IMR-90 (cell line): Measurements from ENCODE around the gene PPP1R12B. TPM values are rescaled to one million over a fixed set of nuclear protein-coding genes. Genes with fewer than 3 reads are reported as not detected.

Source experiments
- ATAC-seq: fragments of 200-7000 bp; cut with Tn5 transposase; 2 replicates; pipeline ENCODE4 v1.9.1; 2020; ENCODE audit warnings: low read depth, mild to moderate bottlenecking, moderate library complexity
- BruUV-seq: library from RNA; stranded (reverse); fragments of 400-500 nt; replicated peaks from 2 replicates; lab custom pipeline; 2021; lab: Mats Ljungman, UMichigan
- CTCF ChIA-PET: fragments of 300-600 bp; formaldehyde crosslinking; extraction: SDS; loops from one replicate; lab custom pipeline; 2021; ENCODE audit warnings: antibody characterized with exemption; lab: Yijun Ruan, JAX
- POLR2A ChIA-PET: fragments of 300-600 bp; sonication (Branson Sonifier 250); formaldehyde crosslinking; loops from one replicate; lab custom pipeline; 2022; ENCODE audit warnings: antibody characterized with exemption; ENCODE audit not compliant: unreplicated experiment; lab: Charles Lee
- DNase-seq: peaks from one replicate; pipeline ENCODE4 v3.0.0; 2013
- H2AFZ ChIP-seq: replicated peaks from 2 replicates; pipeline ENCODE3; 2013; ENCODE audit warnings: low read length, mild to moderate bottlenecking; ENCODE audit not compliant: poor library complexity
- H2AK5ac ChIP-seq: 2 replicates; pipeline ENCODE4 v1.6.1; 2013; ENCODE audit warnings: low read depth, low read length, inconsistent platforms
- H2AK9ac ChIP-seq: replicated peaks from 2 replicates; pipeline ENCODE3; 2013; ENCODE audit warnings: mild to moderate bottlenecking, low read depth, low read length, moderate library complexity; ENCODE audit not compliant: poor library complexity
- H2BK120ac ChIP-seq: 2 replicates; pipeline ENCODE4 v1.6.1; 2013; ENCODE audit warnings: low read depth, low read length, inconsistent platforms
- H2BK15ac ChIP-seq: 3 replicates; pipeline ENCODE4 v1.6.1; 2013; ENCODE audit warnings: low read depth, low read length, inconsistent platforms
- H2BK20ac ChIP-seq: 2 replicates; pipeline ENCODE4 v1.6.1; 2013; ENCODE audit warnings: low read depth, mild to moderate bottlenecking, inconsistent platforms, low read length, moderate library complexity
- H2BK5ac ChIP-seq: 2 replicates; pipeline ENCODE4 v1.6.1; 2013; ENCODE audit warnings: mild to moderate bottlenecking, low read depth, low read length, inconsistent platforms; ENCODE audit not compliant: poor library complexity, severe bottlenecking
- H3K14ac ChIP-seq: replicated peaks from 2 replicates; pipeline ENCODE4 v1.6.1; 2013; ENCODE audit warnings: low read depth, low read length, inconsistent platforms
- H3K18ac ChIP-seq: 2 replicates; pipeline ENCODE4 v1.6.1; 2013; ENCODE audit warnings: low read depth, low read length, control low read depth
- H3K23ac ChIP-seq: 2 replicates; pipeline ENCODE4 v1.6.1; 2013; ENCODE audit warnings: low read depth, low read length, inconsistent platforms
- H3K27ac ChIP-seq: 2 replicates; pipeline ENCODE4 v1.5.1; 2013; ENCODE audit warnings: mild to moderate bottlenecking, control low read depth, low read length; ENCODE audit not compliant: insufficient read depth
- H3K27me3 ChIP-seq: 2 replicates; pipeline ENCODE4 v1.6.1; 2013; ENCODE audit warnings: low read length; ENCODE audit not compliant: control insufficient read depth, insufficient read depth
- H3K36me3 ChIP-seq: 2 replicates; pipeline ENCODE4 v1.6.1; 2013; ENCODE audit warnings: low read length, mixed read lengths; ENCODE audit not compliant: control insufficient read depth, insufficient read depth
- H3K4ac ChIP-seq: 2 replicates; pipeline ENCODE4 v1.6.1; 2013; ENCODE audit warnings: low read depth, low read length, inconsistent platforms
- H3K4me1 ChIP-seq: 2 replicates; pipeline ENCODE4 v1.6.1; 2013; ENCODE audit warnings: low read length, mixed read lengths; ENCODE audit not compliant: control insufficient read depth, insufficient read depth
- H3K4me2 ChIP-seq: 2 replicates; pipeline ENCODE4 v1.6.1; 2013; ENCODE audit warnings: low read depth, mild to moderate bottlenecking, control low read depth, low read length, moderate library complexity
- H3K4me3 ChIP-seq: 2 replicates; pipeline ENCODE4 v1.5.1; 2013; ENCODE audit warnings: low read depth, mild to moderate bottlenecking, control low read depth, low read length, moderate library complexity; ENCODE audit not compliant: insufficient read depth
- H3K56ac ChIP-seq: 2 replicates; pipeline ENCODE4 v1.6.1; 2013; ENCODE audit warnings: low read length, inconsistent platforms; ENCODE audit not compliant: insufficient read depth; ENCODE audit errors: extremely low read depth
- H3K79me1 ChIP-seq, 2 experiments: 2 replicates each; pipeline ENCODE4 v1.6.1; 2013; ENCODE audit warnings: low read length in 2 of 2, inconsistent platforms in 1 of 2, low read depth in 1 of 2
- H3K9ac ChIP-seq: 2 replicates; pipeline ENCODE4 v1.6.1; 2013; ENCODE audit warnings: low read depth, low read length, control low read depth
- H3K9me1 ChIP-seq: 2 replicates; pipeline ENCODE4 v1.6.1; 2013; ENCODE audit warnings: low read length, inconsistent platforms; ENCODE audit not compliant: insufficient read depth
- H3K9me3 ChIP-seq: 2 replicates; pipeline ENCODE4 v1.6.1; 2013; ENCODE audit warnings: low read length; ENCODE audit not compliant: control insufficient read depth, insufficient read depth
- H4K20me1 ChIP-seq: 2 replicates; pipeline ENCODE4 v1.6.1; 2013; ENCODE audit warnings: low read length, inconsistent platforms; ENCODE audit not compliant: insufficient read depth
- H4K5ac ChIP-seq: 2 replicates; pipeline ENCODE4 v1.6.1; 2013; ENCODE audit warnings: mild to moderate bottlenecking, low read depth, low read length, control low read depth
- H4K8ac ChIP-seq, 2 experiments: 2 replicates each; pipeline ENCODE4 v1.6.1; 2013; ENCODE audit warnings: low read depth in 2 of 2, low read length in 2 of 2, control low read depth in 1 of 2, inconsistent platforms in 1 of 2
- H4K91ac ChIP-seq: 2 replicates; pipeline ENCODE4 v1.6.1; 2013; ENCODE audit warnings: low read depth, low read length, inconsistent platforms; ENCODE audit not compliant: insufficient read depth
- BHLHE40 ChIP-seq: fragments of 150-350 bp; IDR thresholded peaks from 2 replicates; pipeline ENCODE4 v1.6.1; 2016; ENCODE audit warnings: mild to moderate bottlenecking, low read depth, low read length
- CEBPB ChIP-seq: IDR thresholded peaks from 2 replicates; pipeline ENCODE4 v1.6.1; 2012; ENCODE audit warnings: low read depth, low read length, improper control_type of control experiment
- CHD1 ChIP-seq: IDR thresholded peaks from 2 replicates; pipeline ENCODE4 v1.6.1; 2012; ENCODE audit warnings: low read depth, low read length, improper control_type of control experiment
- CTCF ChIP-seq: conservative IDR thresholded peaks from 2 replicates; pipeline ENCODE4 v1.5.1; 2012; ENCODE audit warnings: mild to moderate bottlenecking, low read depth, low read length, improper control_type of control experiment
- ELK1 ChIP-seq: fragments of 150-350 bp; IDR thresholded peaks from 2 replicates; pipeline ENCODE4 v1.6.1; 2016; ENCODE audit warnings: low read depth, mild to moderate bottlenecking, low read length, moderate library complexity, borderline replicate concordance
- FOS ChIP-seq: fragments of 150-350 bp; IDR thresholded peaks from 2 replicates; pipeline ENCODE4 v1.6.1; 2016; ENCODE audit warnings: low read depth, low read length
- MAFK ChIP-seq: IDR thresholded peaks from 2 replicates; pipeline ENCODE4 v1.6.1; 2012; ENCODE audit warnings: low read depth, low read length, improper control_type of control experiment
- MAZ ChIP-seq: IDR thresholded peaks from 2 replicates; pipeline ENCODE4 v1.6.1; 2012; ENCODE audit warnings: low read depth, mild to moderate bottlenecking, low read length, improper control_type of control experiment, moderate library complexity, borderline replicate concordance
- MXI1 ChIP-seq: IDR thresholded peaks from 2 replicates; pipeline ENCODE4 v1.6.1; 2012; ENCODE audit warnings: low read depth, mild to moderate bottlenecking, low read length, moderate library complexity, borderline replicate concordance
- NFE2L2 ChIP-seq: fragments of 150-350 bp; IDR thresholded peaks from 2 replicates; pipeline ENCODE4 v1.6.1; 2016; ENCODE audit warnings: low read depth, mild to moderate bottlenecking, low read length
- POLR2A ChIP-seq: IDR thresholded peaks from 2 replicates; pipeline ENCODE4 v1.6.1; 2012; ENCODE audit warnings: mild to moderate bottlenecking, low read depth, low read length
- RAD21 ChIP-seq: IDR thresholded peaks from 2 replicates; pipeline ENCODE4 v1.6.1; 2012; ENCODE audit warnings: low read length, improper control_type of control experiment
- RCOR1 ChIP-seq: IDR thresholded peaks from 2 replicates; pipeline ENCODE4 v1.6.1; 2012; ENCODE audit warnings: mild to moderate bottlenecking, low read length, improper control_type of control experiment; ENCODE audit not compliant: insufficient replicate concordance
- RFX5 ChIP-seq: IDR thresholded peaks from 2 replicates; pipeline ENCODE4 v1.8.0; 2012; ENCODE audit warnings: low read depth, mild to moderate bottlenecking, low read length, moderate library complexity
- SMC3 ChIP-seq: fragments of 150-350 bp; IDR thresholded peaks from 2 replicates; pipeline ENCODE4 v1.6.1; 2016; ENCODE audit warnings: low read depth, mild to moderate bottlenecking, antibody characterized with exemption, low read length, moderate library complexity
- WGBS, 2 experiments: methylation state at CpG; one replicate each; pipeline versions ENCODE4 v1.1.5 to v1.1.7; 2013; ENCODE audit warnings: missing lambda C conversion rate in 2 of 2; ENCODE audit not compliant: insufficient read length in 1 of 2; ENCODE audit errors: extremely low coverage in 2 of 2; 5-methylcytosine and 5-hydroxymethylcytosine counted together
- dilution Hi-C: fragments of 300-500 bp; cut with HindIII; formaldehyde crosslinking; loops from one replicate; pipeline ENCODE4 v1.14.3; 2018; ENCODE audit warnings: low sequenced_read_pairs; ENCODE audit not compliant: unreplicated experiment
- in situ Hi-C: fragments of 300-500 bp; cut with MboI; formaldehyde crosslinking; loops from 3 replicates; pipeline ENCODE4 v1.14.3; 2019; ENCODE audit warnings: low sequenced_read_pairs, inconsistent platforms, mixed read lengths
- intact Hi-C: fragments of 100-400 bp; cut with micrococcal nuclease; formaldehyde crosslinking; loops from 2 replicates; pipeline ENCODE4 v1.10.0; 2022
- polyA plus RNA-seq, 3 experiments: library from polyadenylated mRNA; depleted of rRNA; stranded (reverse); fragments of >200 nt; gene quantifications; 2 replicates each; pipeline ENCODE4 v1.2.3, GENCODE V29; 2012; ENCODE audit warnings: low replicate concordance in 1 of 3
- total RNA-seq: library from RNA; depleted of rRNA; stranded (reverse); fragments of >200 nt; gene quantifications from 2 replicates; pipeline ENCODE4 v1.2.3, GENCODE V29; 2012

PPP1R12B gene
- total and polyA plus RNA-seq, 2 of the 4 experiments (the other 2 are of a cell fraction) = 8.5 to 12.0 TPM

GRCh38 chr1:202613571-202613970, 265.1 kb downstream of the PPP1R12B start:
- peaks cover 25% of the 10 kb centered on the region for H3K4me1 ChIP-seq
- in situ Hi-C loops = loop anchor here (10.0 kb wide), 1 partner anchor 269 kb away; the partner anchor contains the start of genes PPP1R12B and UBE2T
- no peak overlapping the region for H3K9ac ChIP-seq
- no CpG with 5 or more reads among the region's 4 CpGs for WGBS, 2 experiments
- H2BK20ac ChIP-seq = no peak overlapping the region
- no peak overlapping the region for H4K5ac ChIP-seq
- CTCF ChIA-PET = no interaction called here
- H2BK5ac ChIP-seq = no peak overlapping the region
- H3K14ac ChIP-seq = no peak overlapping the region
- TF ChIP-seq NFE2L2 (no peak), CTCF (no peak), POLR2A (no peak), ELK1 (no peak), CHD1 (no peak), MAZ (no peak), MXI1 (no peak), RCOR1 (no peak), BHLHE40 (no peak), RAD21 (no peak), MAFK (no peak), CEBPB (no peak), RFX5 (no peak), FOS (no peak), SMC3 (no peak)
- H3K18ac ChIP-seq = no peak overlapping the region
- no peaks in the 10 kb centered on the region for H3K36me3 ChIP-seq
- H2AK5ac ChIP-seq = no peak overlapping the region
- no peak overlapping the region for H4K8ac ChIP-seq
- 0 out of 2 replicates have a peak overlapping the region, but pooled peaks have one; percentile 23 for H2BK120ac ChIP-seq
- H2AFZ ChIP-seq = no peak overlapping the region
- no peak overlapping the region for H3K56ac ChIP-seq
- H4K20me1 ChIP-seq = no peaks in the 10 kb centered on the region
- H3K27me3 ChIP-seq = no peaks in the 10 kb centered on the region
- H3K23ac ChIP-seq = no peak overlapping the region; the same call in 1 of the 2 replicates
- dilution Hi-C loops = no loop called here
- peaks cover 24% of the 10 kb centered on the region for H3K9me1 ChIP-seq
- intact Hi-C loops = no loop called here
- ATAC-seq (no peak), DNase-seq (no peak)
- H2BK15ac ChIP-seq = peak overlapping the region; percentile 40; the same call in 1 of the 3 replicates
- BruUV-seq = no TSS peak
- no peak overlapping the region for H3K27ac ChIP-seq
- no peak overlapping the region for H2AK9ac ChIP-seq
- no peak overlapping the region for H4K91ac ChIP-seq
- no peak overlapping the region for H3K4me2 ChIP-seq
- H3K4me3 ChIP-seq = no peak overlapping the region
- POLR2A ChIA-PET = no interaction called here
- no peaks in the 10 kb centered on the region; the same call in 1 of the 2 replicates for H3K9me3 ChIP-seq
- H3K4ac ChIP-seq = no peak overlapping the region
- no peaks in the 10 kb centered on the region; a peak in 1 of 4 replicates for H3K79me1 ChIP-seq
